DOHH2 (cell line): ENCODE data around the gene HS3ST6.

Source experiments
- H3F3A ChIP-seq: fragments of 200-600 bp; sonication (generic), shearing (Covaris generic); 2 replicates; pipeline ENCODE4 v1.6.0; 2016; ENCODE audit warnings: antibody characterized with exemption, mild to moderate bottlenecking; ENCODE audit not compliant: control insufficient read depth, insufficient read depth
- H3K27ac ChIP-seq: fragments of 200-600 bp; sonication (generic); 2 replicates; pipeline ENCODE4 v1.5.1; 2014; ENCODE audit warnings: low read depth, mild to moderate bottlenecking, low read length, moderate library complexity
- H3K27me3 ChIP-seq: fragments of 200-600 bp; sonication (generic); 2 replicates; pipeline ENCODE4 v1.6.1; 2014; ENCODE audit warnings: mild to moderate bottlenecking, low read length, mixed read lengths; ENCODE audit not compliant: control insufficient read depth
- H3K36me3 ChIP-seq: fragments of 200-600 bp; sonication (generic); 2 replicates; pipeline ENCODE4 v1.6.1; 2014; ENCODE audit warnings: mild to moderate bottlenecking, low read length, moderate library complexity, mixed read lengths; ENCODE audit not compliant: control insufficient read depth
- H3K4me1 ChIP-seq: fragments of 200-600 bp; sonication (generic); 2 replicates; pipeline ENCODE4 v1.6.1; 2014; ENCODE audit warnings: mild to moderate bottlenecking, low read length, mixed read lengths; ENCODE audit not compliant: control insufficient read depth
- H3K4me2 ChIP-seq: fragments of 200-600 bp; sonication (generic); 2 replicates; pipeline ENCODE4 v1.6.0; 2014; ENCODE audit warnings: mild to moderate bottlenecking, low read length, moderate library complexity
- H3K4me3 ChIP-seq: fragments of 200-600 bp; sonication (generic); 2 replicates; pipeline ENCODE4 v1.5.1; 2014; ENCODE audit warnings: mild to moderate bottlenecking, low read length, mixed read lengths
- H3K79me2 ChIP-seq: fragments of 200-600 bp; sonication (generic); 2 replicates; pipeline ENCODE4 v1.6.1; 2014; ENCODE audit warnings: mild to moderate bottlenecking, low read length, mixed read lengths; ENCODE audit not compliant: control insufficient read depth
- H3K9me2 ChIP-seq: fragments of 200-600 bp; sonication (generic); replicated peaks from 2 replicates; pipeline ENCODE4 v1.6.1; 2014; ENCODE audit warnings: mild to moderate bottlenecking, low read length, mixed read lengths; ENCODE audit not compliant: control insufficient read depth
- H3K9me3 ChIP-seq: fragments of 200-600 bp; sonication (generic); 2 replicates; pipeline ENCODE4 v1.6.1; 2014; ENCODE audit warnings: antibody characterized with exemption, low read length, mixed read lengths; ENCODE audit not compliant: control insufficient read depth, insufficient read depth
- H4K20me1 ChIP-seq: fragments of 200-600 bp; sonication (generic); 2 replicates; pipeline ENCODE4 v1.6.0; 2014; ENCODE audit warnings: low read depth, mild to moderate bottlenecking, antibody characterized with exemption, low read length, moderate library complexity; ENCODE audit not compliant: control insufficient read depth, insufficient read depth
- CTCF ChIP-seq: fragments of 200-600 bp; sonication (generic); IDR thresholded peaks from one replicate; pipeline ENCODE4 v1.5.1; 2014; ENCODE audit warnings: antibody characterized with exemption, mild to moderate bottlenecking, low read depth, low read length; ENCODE audit not compliant: poor library complexity, severe bottlenecking
- EZH2phosphoT487 ChIP-seq: fragments of 200-600 bp; sonication (generic); IDR thresholded peaks from 2 replicates; pipeline ENCODE4 v1.6.1; 2017; ENCODE audit warnings: borderline replicate concordance, mild to moderate bottlenecking, antibody characterized with exemption, low read length, moderate library complexity, mixed read lengths

The HS3ST6 gene

GRCh38 chr16:1890708-1891050 is 27.5 kb downstream of the HS3ST6 start:
- Histone ChIP-seq H3F3A (no peaks in the 10 kb centered on the region), H3K4me1 (no peaks in the 10 kb centered on the region), H3K36me3 (no peaks in the 10 kb centered on the region), H3K4me3 (no peak overlapping the region), H4K20me1 (no peaks in the 10 kb centered on the region), H3K27me3 (no peaks in the 10 kb centered on the region), H3K4me2 (no peak overlapping the region), H3K27ac (no peak overlapping the region), H3K79me2 (no peaks in the 10 kb centered on the region), H3K9me3 (no peaks in the 10 kb centered on the region), H3K9me2 (no peaks in the 10 kb centered on the region)
- TF ChIP-seq EZH2phosphoT487 (no peak), CTCF (no peak)

- H3K9me3 ChIP-seq = no peaks in the 10 kb centered on the region
- H3K4me1 ChIP-seq = no peaks in the 10 kb centered on the region
- no peak for TF ChIP-seq EZH2phosphoT487
- no peak for TF ChIP-seq CTCF
- no peak overlapping the region for H3K27ac ChIP-seq
- no peaks in the 10 kb centered on the region for H4K20me1 ChIP-seq
- no peak overlapping the region for H3K4me2 ChIP-seq
- H3K4me3 ChIP-seq = no peak overlapping the region
- no peaks in the 10 kb centered on the region for H3K9me2 ChIP-seq
- no peaks in the 10 kb centered on the region for H3K79me2 ChIP-seq
- H3K27me3 ChIP-seq = no peaks in the 10 kb centered on the region
- H3K36me3 ChIP-seq = no peaks in the 10 kb centered on the region
- no peaks in the 10 kb centered on the region for H3F3A ChIP-seq
These were observed 28.0 kb downstream of the HS3ST6 start for GRCh38 chr16:1890024-1890707.

- no peaks in the 10 kb centered on the region for H3K9me2 ChIP-seq
- no peaks in the 10 kb centered on the region for H3K27me3 ChIP-seq
- no peaks in the 10 kb centered on the region for H3K9me3 ChIP-seq
- H3K79me2 ChIP-seq = no peaks in the 10 kb centered on the region
- H4K20me1 ChIP-seq = no peaks in the 10 kb centered on the region
- H3K36me3 ChIP-seq = no peaks in the 10 kb centered on the region
- no peak overlapping the region for H3K4me3 ChIP-seq
- H3K4me1 ChIP-seq = no peaks in the 10 kb centered on the region
- TF ChIP-seq CTCF = no peak
- no peak for TF ChIP-seq EZH2phosphoT487
- no peaks in the 10 kb centered on the region for H3F3A ChIP-seq
- H3K27ac ChIP-seq = no peak overlapping the region
- no peak overlapping the region for H3K4me2 ChIP-seq
These were observed 30.4 kb downstream of the HS3ST6 start for GRCh38 chr16:1887711-1888354.
